ENCODE measurements around the gene DOCK10.

DOCK10 gene

DNA sequence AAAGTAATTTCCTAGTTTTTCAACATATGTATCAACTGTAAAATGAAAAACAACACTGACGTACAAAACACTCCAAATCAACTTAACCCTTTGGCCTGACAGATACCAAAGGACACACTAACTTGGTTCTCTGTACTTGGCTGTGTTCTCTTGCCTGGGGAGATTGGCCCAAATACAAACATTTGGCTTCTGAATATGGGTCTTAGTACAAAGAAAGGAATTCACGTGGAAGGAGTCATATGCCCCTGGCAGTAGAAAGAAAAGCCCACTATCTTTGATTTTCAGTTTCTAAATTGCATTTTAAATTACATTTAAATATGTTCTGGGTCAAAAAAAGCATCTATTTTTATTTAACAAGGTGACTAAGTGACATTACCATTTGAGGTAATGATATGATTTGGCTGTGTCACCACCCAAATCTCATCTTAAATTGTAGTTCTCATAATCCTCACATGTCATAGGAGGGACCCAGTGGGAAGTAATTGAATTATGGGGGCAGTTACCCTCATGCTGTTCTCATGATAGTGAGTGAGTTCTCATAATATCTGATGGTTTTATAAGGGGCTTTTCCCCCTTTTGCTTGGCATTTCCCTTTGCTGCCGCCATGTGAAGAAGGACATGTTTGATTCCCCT lies 172.6 kb downstream of the DOCK10 start:
- DNase-seq = no peak

GRCh38 chr2:224865016-224865415 lies 177.3 kb downstream of the DOCK10 start:
- no peak for DNase-seq

DNA sequence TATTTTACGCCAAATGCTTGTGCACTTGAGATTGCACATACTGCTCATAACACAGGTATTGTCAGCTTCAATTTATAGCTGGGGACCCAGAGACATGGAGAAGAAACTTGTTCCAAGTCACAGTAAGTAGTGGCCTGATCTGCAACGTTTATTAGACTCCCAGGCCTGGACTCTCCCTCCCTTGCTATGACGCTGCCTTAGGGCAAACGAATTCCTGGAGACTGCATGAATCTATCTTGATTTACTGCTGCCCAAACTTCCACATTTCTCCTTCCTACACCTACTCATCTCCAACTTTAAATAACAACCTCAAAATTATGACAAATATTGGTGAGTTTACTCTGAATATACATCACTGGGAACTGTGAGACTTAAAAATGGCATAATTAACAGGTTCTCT lies 181.0 kb downstream of the DOCK10 start:
- DNase-seq = no peak

DNA sequence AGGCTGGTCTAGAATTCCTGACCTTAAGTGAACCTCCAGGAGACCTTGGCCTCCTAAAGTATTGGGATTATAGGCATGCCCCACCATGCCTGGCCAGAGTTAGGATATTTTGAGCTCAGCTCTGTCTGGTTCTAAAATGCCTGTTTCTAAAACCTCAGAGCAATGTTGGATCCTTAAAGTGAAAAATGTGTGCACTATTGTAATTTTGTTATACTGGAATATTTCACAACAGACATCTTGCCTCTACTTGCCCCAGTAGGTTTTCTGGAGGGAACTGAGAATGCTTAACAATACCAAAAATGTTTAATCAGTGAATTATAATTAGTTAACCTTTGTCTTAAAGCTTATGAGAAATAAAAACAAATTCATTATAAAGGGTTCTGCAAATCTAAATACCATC lies 181.5 kb downstream of the DOCK10 start:
- DNase-seq = no peak

GRCh38 chr2:224851811-224852210 lies 190.5 kb downstream of the DOCK10 start:
- no peak for DNase-seq

DNA sequence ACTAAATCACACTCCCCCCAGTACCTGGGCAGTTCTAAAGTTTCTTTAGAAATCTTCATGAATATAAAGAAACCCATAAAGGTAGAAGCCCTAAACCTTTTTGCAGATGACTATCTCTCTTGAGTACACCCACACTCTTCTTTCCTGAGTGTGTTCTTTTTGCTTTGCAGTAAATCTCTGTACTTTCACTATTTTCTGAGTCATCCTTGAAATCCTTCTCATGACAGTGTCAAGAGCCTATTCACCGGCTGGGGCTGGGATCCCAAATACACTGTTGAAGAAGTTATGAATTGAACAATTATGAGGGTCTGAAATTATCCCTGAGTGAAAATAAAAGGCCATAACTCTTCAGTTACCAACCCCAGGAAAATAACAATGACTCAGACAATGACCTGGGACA lies 192.2 kb downstream of the DOCK10 start:
- no peak for DNase-seq

DNA sequence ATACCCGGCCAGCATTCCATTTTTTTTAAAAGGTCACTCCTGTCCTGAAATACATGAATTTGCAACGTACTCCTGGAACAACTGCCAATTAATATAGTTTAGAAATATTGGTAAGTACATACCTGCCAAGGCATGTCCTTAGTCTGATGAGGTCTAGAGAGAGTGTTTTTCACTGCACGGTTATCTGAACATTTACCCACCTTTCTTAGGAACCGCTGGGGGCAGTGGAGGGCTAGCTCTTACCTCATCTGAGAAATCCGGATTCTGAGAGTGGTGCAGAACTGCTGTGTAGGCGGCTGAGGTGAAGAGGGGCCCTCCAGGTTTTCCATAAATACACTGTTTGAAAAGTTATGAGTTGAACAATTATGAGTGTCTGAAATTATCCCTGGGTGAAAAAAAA lies 193.0 kb downstream of the DOCK10 start:
- DNase-seq = no peak

GRCh38 chr2:224847961-224848850 lies 194.1 kb downstream of the DOCK10 start:
- peak; percentile 9 for DNase-seq

- no peak for DNase-seq
Measured at GRCh38 chr2:224847381-224847780, 194.9 kb downstream of the DOCK10 start.

DNA sequence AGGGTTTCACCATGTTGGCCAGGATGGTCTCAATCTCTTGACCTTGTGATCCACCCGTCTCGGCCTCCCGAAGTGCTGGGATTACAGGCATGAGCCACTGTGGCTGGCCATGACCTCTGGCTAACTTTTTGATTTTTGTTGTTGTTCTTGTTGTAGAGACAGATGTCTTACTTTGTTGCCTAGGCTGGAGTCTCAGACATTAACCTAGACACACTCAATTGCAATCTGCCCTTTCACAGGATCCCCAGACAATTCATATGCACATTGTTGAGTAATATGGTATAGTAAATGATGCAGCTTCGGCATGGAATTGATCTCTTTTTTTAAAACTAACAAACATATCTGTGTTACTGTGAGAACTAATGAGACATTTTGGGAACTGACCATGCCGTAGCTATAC lies 195.6 kb downstream of the DOCK10 start:
- DNase-seq = no peak

- no peak for DNase-seq
Measured at GRCh38 chr2:224846161-224846560, 196.1 kb downstream of the DOCK10 start.

DNA sequence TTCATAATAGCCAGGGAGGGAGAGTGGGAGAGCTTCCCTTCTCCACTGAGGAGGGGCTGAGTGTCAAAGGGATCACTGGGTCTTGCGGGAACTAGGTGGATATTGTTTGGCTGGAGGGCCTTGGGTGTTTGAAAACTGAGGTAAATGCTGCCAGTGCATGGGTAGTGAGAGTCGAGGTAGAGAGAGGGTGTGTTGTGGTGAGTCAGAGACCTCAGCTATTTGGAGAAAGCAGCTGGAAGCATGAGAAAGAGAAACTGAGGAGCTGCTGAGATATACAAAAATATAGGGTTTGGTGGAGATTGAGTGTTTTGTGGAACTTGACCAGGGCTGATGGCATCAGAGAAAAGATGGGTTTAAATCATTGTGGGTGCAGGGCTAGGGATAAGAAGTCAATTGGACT lies 199.1 kb downstream of the DOCK10 start:
- DNase-seq = no peak

GRCh38 chr2:224841910-224842309 lies 200.4 kb downstream of the DOCK10 start:
- DNase-seq = no peak

GRCh38 chr2:224838335-224838734 lies 203.9 kb downstream of the DOCK10 start:
- peak; percentile 76 for DNase-seq

DNA sequence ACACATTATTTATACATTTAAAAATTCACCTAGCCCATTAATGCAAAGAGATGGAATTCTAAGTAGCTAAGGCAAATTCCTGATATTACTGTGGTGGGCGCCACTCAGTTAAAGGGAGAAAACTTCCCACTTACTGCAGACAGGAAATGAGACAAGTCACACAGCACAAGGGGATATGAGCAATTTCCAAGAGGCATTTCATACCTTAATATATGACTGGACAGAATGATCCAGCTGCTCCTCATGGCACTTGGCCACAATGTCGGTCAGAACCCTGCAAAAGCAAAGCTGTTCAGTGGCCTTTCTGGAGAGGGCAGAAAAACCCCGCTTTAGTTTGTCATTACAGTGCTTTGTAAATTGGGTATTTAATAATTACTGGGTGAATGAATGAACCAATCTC lies 204.7 kb downstream of the DOCK10 start:
- no peak for DNase-seq

- no peak for DNase-seq
Measured at GRCh38 chr2:224837066-224837465, 205.2 kb downstream of the DOCK10 start.

DNA sequence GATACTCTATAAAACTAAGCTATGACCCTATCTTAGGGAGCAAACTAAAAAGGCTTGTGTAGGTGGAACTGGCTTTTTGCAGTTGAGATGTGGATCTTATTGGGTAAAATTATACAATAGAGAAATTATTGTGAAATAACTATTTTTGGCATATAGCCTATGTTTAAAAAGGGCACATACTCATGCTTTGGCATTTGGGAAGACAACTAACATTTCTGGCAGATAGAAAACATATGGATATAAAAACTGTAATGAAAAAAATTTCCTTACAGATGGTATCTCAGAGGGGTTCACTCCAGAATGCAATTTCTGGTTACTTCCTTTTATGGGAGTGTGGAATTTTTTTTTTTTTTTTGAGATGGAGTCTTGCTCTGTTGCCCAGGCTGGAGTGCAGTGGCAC lies 206.0 kb downstream of the DOCK10 start:
- no peak for DNase-seq

DNA sequence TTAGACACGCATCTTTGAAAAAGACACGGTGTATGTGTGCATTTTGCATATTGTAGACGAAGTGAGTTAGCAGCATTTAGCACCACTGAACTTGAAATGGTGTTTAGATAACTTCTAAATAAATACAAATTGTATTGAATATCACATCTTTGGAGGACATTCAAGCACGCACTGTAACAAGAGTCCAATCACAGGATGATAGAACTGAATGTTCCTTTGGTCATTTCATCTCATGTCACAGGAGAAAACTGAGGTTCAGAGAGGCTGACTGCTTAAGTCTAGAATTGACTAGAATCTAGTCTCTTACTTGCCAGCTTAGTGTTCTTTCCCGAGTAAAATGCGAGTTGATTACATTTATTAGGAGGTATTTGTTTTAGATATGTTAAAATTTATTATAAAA lies 206.9 kb downstream of the DOCK10 start:
- no peak for DNase-seq

DNA sequence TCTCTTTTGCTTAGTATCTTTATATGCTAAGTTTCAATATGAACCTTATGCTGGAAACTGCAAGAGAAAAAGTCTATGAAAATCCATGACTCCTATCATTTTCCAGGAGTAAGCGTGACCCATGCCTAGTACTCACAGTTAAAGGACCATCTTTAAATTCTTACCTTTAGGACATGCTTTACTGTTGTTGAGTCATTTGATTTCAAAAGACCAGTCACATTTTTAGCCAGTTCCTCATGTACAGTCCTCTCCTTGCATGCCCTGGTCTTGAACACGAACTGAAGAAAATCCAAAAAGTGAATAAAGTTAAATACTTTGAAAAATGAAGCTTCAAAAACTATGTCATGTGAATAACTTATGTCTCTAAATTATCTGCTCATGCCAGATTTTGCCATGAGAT lies 208.3 kb downstream of the DOCK10 start:
- no peak for DNase-seq

DNA sequence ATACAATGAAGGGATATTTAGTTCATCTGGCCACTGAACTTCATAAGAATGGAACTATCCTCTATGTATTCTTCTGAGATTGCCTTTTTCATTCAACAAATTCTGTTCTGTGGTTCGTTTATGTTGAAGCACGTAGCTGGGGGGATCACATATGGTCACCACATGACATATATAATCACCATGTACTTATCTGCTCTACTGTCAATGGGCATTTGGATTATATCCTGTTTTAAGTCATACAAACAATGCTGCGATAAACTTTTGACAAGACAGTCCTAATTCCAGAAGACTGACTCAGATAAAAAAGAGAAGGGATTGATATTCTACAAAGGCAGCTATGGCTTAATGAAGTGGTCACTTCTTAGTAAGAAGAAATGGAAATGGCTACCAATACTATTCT lies 210.1 kb downstream of the DOCK10 start:
- no peak for DNase-seq

GRCh38 chr2:224831530-224831929 lies 210.7 kb downstream of the DOCK10 start:
- no peak for DNase-seq

DNA sequence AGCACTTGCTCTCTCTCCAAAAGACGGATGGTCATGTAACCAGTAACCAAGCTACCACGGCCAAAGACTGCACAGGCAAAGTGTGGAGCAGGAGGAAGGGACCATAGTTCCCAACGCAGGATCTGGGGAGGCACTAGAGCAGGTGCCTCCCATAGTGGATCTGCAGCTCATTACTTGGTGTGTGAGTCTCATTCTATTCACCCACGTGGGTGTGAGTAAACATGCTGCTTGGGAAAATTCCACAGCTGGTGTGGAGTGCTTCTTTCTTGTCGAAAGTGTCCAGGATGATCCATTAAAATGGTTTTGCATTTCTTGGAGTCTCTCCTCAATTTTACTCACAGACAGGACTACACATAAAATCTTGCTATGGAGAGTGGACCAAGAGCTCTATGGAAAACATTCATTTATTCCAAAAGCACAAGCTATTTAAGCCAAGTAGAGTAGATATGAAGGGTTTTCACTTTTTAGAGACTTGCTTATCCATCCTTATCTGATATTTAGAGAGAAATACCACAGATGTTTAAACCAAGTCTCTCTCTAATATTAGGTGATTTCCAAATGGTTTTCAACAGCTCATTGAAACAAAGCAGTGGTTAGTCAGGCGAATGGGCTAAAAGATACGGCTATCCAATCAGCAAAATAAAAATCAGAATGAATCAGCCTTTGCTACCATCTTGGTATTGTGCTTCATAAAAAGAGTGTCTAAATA lies 221.8 kb downstream of the DOCK10 start:
- no peak for DNase-seq

GRCh38 chr2:224819075-224819474 lies 223.2 kb downstream of the DOCK10 start:
- peak; percentile 74 for DNase-seq

GRCh38 chr2:224817676-224818075 lies 224.6 kb downstream of the DOCK10 start:
- DNase-seq = no peak
